K562 (cell line): Measurements from ENCODE around the gene ABCG2. TPM values are rescaled to one million over a fixed set of nuclear protein-coding genes. Genes with fewer than 3 reads are reported as not detected.

ENCODE experiments used
- ATAC-seq: fragments of 200-7000 bp; cut with Tn5 transposase; 3 replicates; pipeline ENCODE4 v1.9.1; 2020; ENCODE audit warnings: moderate library complexity
- BruUV-seq: library from RNA; stranded (reverse); fragments of 400-500 nt; replicated peaks from 2 replicates; lab custom pipeline; 2021; lab: Mats Ljungman, UMichigan
- CTCF ChIA-PET: fragments of 300-600 bp; formaldehyde crosslinking; extraction: SDS; loops from one replicate; lab custom pipeline; 2021; ENCODE audit warnings: low intra/inter-chr PET ratio; lab: Yijun Ruan, JAX
- POLR2A ChIA-PET: fragments of 300-600, 350-650 bp; sonication (Branson Sonifier 250); formaldehyde crosslinking; extraction: SDS; loops from one replicate; lab custom pipeline; 2021; ENCODE audit warnings: antibody characterized with exemption, inconsistent platforms; lab: Yijun Ruan, JAX
- DNase-seq, 4 experiments: peaks; one replicate each; pipeline versions ENCODE4 v3.0.0 to v3.0.0-alpha.2; 2011 to 2018; ENCODE audit warnings: low spot score in 3 of 4, mixed read lengths in 3 of 4; ENCODE audit errors: extremely low read depth in 1 of 4
- FAIRE-seq: peaks from 2 replicates; lab custom pipeline; 2011; peaks lifted over from hg19 to GRCh38; lab: Jason Lieb, UNC
- H2AFZ ChIP-seq: 2 replicates; pipeline ENCODE4 v1.6.0; 2011; ENCODE audit warnings: low read depth, low read length, control low read depth, inconsistent platforms
- H3K27ac ChIP-seq: fragments of 200-600 bp; 3 replicates; pipeline ENCODE4 v1.8.0; 2011; ENCODE audit warnings: low read depth, mild to moderate bottlenecking, control low read depth, inconsistent platforms, low read length, moderate library complexity, mixed read lengths; ENCODE audit errors: extremely low read depth
- H3K27me3 ChIP-seq, 2 experiments: fragments of 300-600 bp in 1 of 2; 2 replicates in 1 of 2; 3 replicates in 1 of 2; pipeline versions ENCODE4 v1.6.0 to v1.8.0; 2011; ENCODE audit warnings: inconsistent platforms in 2 of 2, low read length in 2 of 2, mild to moderate bottlenecking in 1 of 2, mixed read lengths in 1 of 2, moderate library complexity in 1 of 2; ENCODE audit not compliant: control insufficient read depth in 2 of 2, insufficient read depth in 2 of 2
- H3K36me3 ChIP-seq: fragments of 300-600 bp; 3 replicates; pipeline ENCODE4 v1.8.0; 2011; ENCODE audit warnings: mild to moderate bottlenecking, low read length, inconsistent platforms; ENCODE audit not compliant: control insufficient read depth, insufficient read depth
- H3K4me1 ChIP-seq, 2 experiments: fragments of 200-600 bp in 1 of 2; replicated peaks in 1 of 2; 2 replicates in 1 of 2; 3 replicates in 1 of 2; pipeline versions ENCODE4 v1.5.1 to v1.8.0; 2011; ENCODE audit warnings: inconsistent platforms in 2 of 2, low read length in 2 of 2, mild to moderate bottlenecking in 1 of 2, mixed read lengths in 1 of 2, moderate library complexity in 1 of 2; ENCODE audit not compliant: control insufficient read depth in 2 of 2, insufficient read depth in 2 of 2
- H3K4me2 ChIP-seq: 2 replicates; pipeline ENCODE4 v1.6.1; 2011; ENCODE audit warnings: low read length, control low read depth, inconsistent platforms, mixed read lengths; ENCODE audit not compliant: insufficient read depth
- H3K4me3 ChIP-seq: fragments of 200-600 bp; sonication (generic), shearing (Covaris generic); 2 replicates; pipeline ENCODE4 v1.5.1; 2016; ENCODE audit warnings: control low read depth, inconsistent platforms
- H3K79me2 ChIP-seq: fragments of 200-600 bp; 3 replicates; pipeline ENCODE4 v1.8.0; 2011; ENCODE audit warnings: low read length, inconsistent platforms; ENCODE audit not compliant: control insufficient read depth, insufficient read depth
- H3K9ac ChIP-seq, 2 experiments: 2 replicates each; pipeline versions ENCODE4 v1.6.0 to v1.6.1; 2011; ENCODE audit warnings: low read depth in 2 of 2, low read length in 2 of 2, control low read depth in 1 of 2, inconsistent platforms in 1 of 2, mild to moderate bottlenecking in 1 of 2, mixed read lengths in 1 of 2; ENCODE audit not compliant: insufficient read depth in 1 of 2
- H3K9me1 ChIP-seq: one replicate; pipeline ENCODE4 v1.6.0; 2011; ENCODE audit warnings: inconsistent platforms, mild to moderate bottlenecking, low read length, moderate library complexity; ENCODE audit not compliant: control insufficient read depth, insufficient read depth
- H3K9me3 ChIP-seq: replicated peaks from 2 replicates; pipeline ENCODE4 v1.5.1; 2011; ENCODE audit warnings: low read depth, low read length, inconsistent platforms; ENCODE audit not compliant: control insufficient read depth, insufficient read depth
- H4K20me1 ChIP-seq: replicated peaks from 2 replicates; pipeline ENCODE4 v1.6.1; 2011; ENCODE audit warnings: low read length, inconsistent platforms, mixed read lengths; ENCODE audit not compliant: control insufficient read depth, insufficient read depth
- ATF1 ChIP-seq, 2 experiments: fragments of 450-650 bp in 1 of 2; IDR thresholded peaks; 2 replicates each; pipeline ENCODE4 v1.6.1; 2016; ENCODE audit warnings: missing compliant biosample characterization in 1 of 2, missing genetic modification characterization in 1 of 2
- HNRNPK ChIP-seq: fragments of 200-400 bp; formaldehyde crosslinking; IDR thresholded peaks from one replicate; pipeline ENCODE4 v1.6.1; 2018; ENCODE audit warnings: mild to moderate bottlenecking, low read depth, low read length; ENCODE audit not compliant: poor library complexity, severe bottlenecking
- ILF3 ChIP-seq: fragments of 450-650 bp; IDR thresholded peaks from 2 replicates; pipeline ENCODE4 v1.6.1; 2018; ENCODE audit warnings: antibody characterized with exemption, mild to moderate bottlenecking, moderate library complexity, borderline replicate concordance
- MAFK ChIP-seq: IDR thresholded peaks from 2 replicates; pipeline ENCODE4 v1.6.1; 2011; ENCODE audit warnings: low read length, improper control_type of control experiment
- MCM2 ChIP-seq: fragments of 450-650 bp; IDR thresholded peaks from 2 replicates; pipeline ENCODE4 v1.6.1; 2017; ENCODE audit warnings: low read depth, mild to moderate bottlenecking
- NR0B1 ChIP-seq: fragments of 450-650 bp; IDR thresholded peaks from one replicate; pipeline ENCODE4 v1.6.1; 2018; ENCODE audit warnings: mild to moderate bottlenecking, moderate library complexity; ENCODE audit not compliant: partially characterized antibody
- RERE ChIP-seq: sonication (generic); formaldehyde crosslinking; IDR thresholded peaks from 2 replicates; pipeline ENCODE4 v1.8.0; 2023; ENCODE audit warnings: missing genetic modification reagents, mild to moderate bottlenecking, borderline replicate concordance
- RNF2 ChIP-seq: sonication (generic); IDR thresholded peaks from 2 replicates; pipeline ENCODE4 v1.6.1; 2016
- SIN3B ChIP-seq: fragments of 450-650 bp; IDR thresholded peaks from 2 replicates; pipeline ENCODE4 v1.6.1; 2017; ENCODE audit warnings: low read depth, mild to moderate bottlenecking, moderate library complexity
- SRSF1 ChIP-seq: fragments of 200-400 bp; formaldehyde crosslinking; IDR thresholded peaks from 2 replicates; pipeline ENCODE4 v1.6.1; 2017; ENCODE audit warnings: mild to moderate bottlenecking, low read depth, low read length, moderate library complexity
- TAF15 ChIP-seq: fragments of 200-400 bp; formaldehyde crosslinking; IDR thresholded peaks from 2 replicates; pipeline ENCODE4 v1.6.1; 2017; ENCODE audit warnings: mild to moderate bottlenecking, low read depth, low read length, moderate library complexity
- TARDBP ChIP-seq: fragments of 450-650 bp; IDR thresholded peaks from 2 replicates; pipeline ENCODE4 v1.6.1; 2016
- WHSC1 ChIP-seq: IDR thresholded peaks from one replicate; pipeline ENCODE4 v1.6.1; 2012; ENCODE audit warnings: low read length, control low read depth, inconsistent platforms
- ZC3H8 ChIP-seq: fragments of 450-650 bp; IDR thresholded peaks from 2 replicates; pipeline ENCODE4 v1.6.1; 2017
- ZNF511 ChIP-seq: sonication (generic); formaldehyde crosslinking; IDR thresholded peaks from 2 replicates; pipeline ENCODE4 v1.8.0; 2022; ENCODE audit warnings: mild to moderate bottlenecking, missing genetic modification reagents
- WGBS: fragments of 100-300 bp; shearing (Covaris generic); methylation state at CpG from one replicate; pipeline ENCODE4 v1.1.6; 2016; ENCODE audit warnings: low coverage, mixed read lengths; ENCODE audit not compliant: insufficient coverage; ENCODE audit errors: missing lambda C conversion rate; 5-methylcytosine and 5-hydroxymethylcytosine counted together
- in situ Hi-C: fragments of 300-500 bp; cut with MboI; formaldehyde crosslinking; loops from 4 replicates; pipeline ENCODE4 v1.15.0; 2018; ENCODE audit warnings: inconsistent platforms, mixed read lengths
- intact Hi-C: fragments of 100-400 bp; cut with micrococcal nuclease; formaldehyde crosslinking; loops from 2 replicates; pipeline ENCODE4 v1.14.2; 2022
- polyA plus RNA-seq, 8 experiments: library from polyadenylated mRNA; depleted of rRNA in 4 of 8; stranded (reverse) in 5 of 8; unstranded in 3 of 8; fragments of >200 nt; fragmentation: Nextera tagmentation in 2 of 8; fragmentation: Illumina TruSeq in 1 of 8; extraction: Ambion mirVana in 2 of 8; extraction: Trizol in 1 of 8; gene quantifications; 2 replicates each; pipeline versions ENCODE4 v1.2.1 to v1.2.3, GENCODE V29; 2011 to 2014; ENCODE audit warnings: inconsistent platforms in 1 of 8, missing spikeins in 1 of 8
- total RNA-seq, 7 experiments: library from RNA; depleted of rRNA in 6 of 7; stranded (reverse); fragments of >200 nt in 6 of 7; fragmentation: Illumina TruSeq in 2 of 7; extraction: Trizol in 2 of 7; gene quantifications; 2 replicates each; pipeline versions ENCODE4 v1.2.1 to v1.2.3, GENCODE V29; 2011 to 2021; ENCODE audit warnings: low replicate concordance in 1 of 7

ABCG2 gene
- total and polyA plus RNA-seq, 9 of the 15 experiments (the other 6 are each of a cell fraction or from before 2014, with no cell fraction given): 0.01 to 0.36 (median 0.11) TPM; not detected in 4

GRCh38 chr4:88070031-88070430 is 88.4 kb downstream of the ABCG2 start:
- Histone ChIP-seq H3K27ac (no peak overlapping the region), H3K4me3 (no peak overlapping the region), H3K4me1 (no peaks in the 10 kb centered on the region), H3K9me1 (no peaks in the 10 kb centered on the region), H3K79me2 (no peaks in the 10 kb centered on the region), H3K4me2 (no peak overlapping the region), H3K27me3 (no peaks in the 10 kb centered on the region), H4K20me1 (no peaks in the 10 kb centered on the region), H3K9ac (no peak overlapping the region), H3K36me3 (no peaks in the 10 kb centered on the region), H2AFZ (no peak overlapping the region), H3K9me3 (no peaks in the 10 kb centered on the region)
- POLR2A ChIA-PET: no interaction called here
- no TSS peak for BruUV-seq
- FAIRE-seq (no peak), ATAC-seq (no peak), DNase-seq (no peak)
- in situ Hi-C loops (no loop called here), intact Hi-C loops (no loop called here)
- no peak for TF ChIP-seq NR0B1
- no peak for TF ChIP-seq ATF1 (CRISPR knock-in tag; IDR thresholded peaks at IDR 0.05)
- no peak for TF ChIP-seq ATF1 (tag; IDR thresholded peaks at IDR 0.05)
- no peak for TF ChIP-seq WHSC1
- TF ChIP-seq ILF3: no peak
- TF ChIP-seq SRSF1: no peak
- no peak for TF ChIP-seq RNF2
- no peak for TF ChIP-seq TARDBP
- no peak for TF ChIP-seq SIN3B
- TF ChIP-seq HNRNPK: no peak
- no peak for TF ChIP-seq ZC3H8
- no peak for TF ChIP-seq MCM2
- TF ChIP-seq MAFK: no peak
- no peak for TF ChIP-seq TAF15
- TF ChIP-seq ZNF511 (CRISPR knock-in tag): no peak
- no peak for TF ChIP-seq RERE (CRISPR knock-in tag)
- 18% methylated on average over 1 of the region's 1 CpG for WGBS
- CTCF ChIA-PET: no interaction called here
